Cardiac muscle cell (in vitro differentiated cells and primary cell): Measurements from ENCODE around the gene OSBP2. TPM values are rescaled to one million over a fixed set of nuclear protein-coding genes. Genes with fewer than 3 reads are reported as not detected.

ENCODE experiments used
- DNase-seq, 2 donors: peaks; one replicate each; pipeline versions ENCODE4 v3.0.0 to v3.0.0-alpha.2; 2010 to 2017; ENCODE audit warnings: low read depth in 1 of 2, low spot score in 1 of 2
- H3K27ac ChIP-seq: fragments of 200-600 bp; sonication (generic); 2 replicates; pipeline ENCODE4 v1.5.1; 2016
- H3K27me3 ChIP-seq: fragments of 200-600 bp; sonication (generic); 2 replicates; pipeline ENCODE4 v1.6.0; 2016; ENCODE audit warnings: control low read depth
- H3K36me3 ChIP-seq: fragments of 200-600 bp; sonication (generic); 2 replicates; pipeline ENCODE4 v1.5.1; 2016; ENCODE audit warnings: control low read depth
- H3K4me1 ChIP-seq: fragments of 200-600 bp; sonication (generic); 2 replicates; pipeline ENCODE4 v1.8.1; 2017; ENCODE audit warnings: low read depth, mild to moderate bottlenecking, mixed run types
- H3K4me3 ChIP-seq: fragments of 200-600 bp; sonication (generic); 2 replicates; pipeline ENCODE4 v1.5.1; 2016; ENCODE audit warnings: mild to moderate bottlenecking
- H3K9me3 ChIP-seq: fragments of 200-600 bp; sonication (generic); 2 replicates; pipeline ENCODE4 v1.5.1; 2017; ENCODE audit warnings: low read depth, mild to moderate bottlenecking, control low read depth
- CTCF ChIP-seq: IDR thresholded peaks from 2 replicates; pipeline ENCODE4 v1.5.1; 2012; ENCODE audit warnings: low read depth, mild to moderate bottlenecking, low read length
- polyA plus RNA-seq: library from polyadenylated mRNA; unstranded; fragments of >200 nt; fragmentation: Nextera tagmentation; extraction: Ambion mirVana; gene quantifications from 2 replicates; pipeline ENCODE4 v1.2.1, GENCODE V29; 2016
- total RNA-seq: library from RNA; depleted of rRNA; stranded (reverse); fragments of >200 nt; gene quantifications from 2 replicates; pipeline ENCODE4 v1.2.3, GENCODE V29; 2016

OSBP2 gene
- total and polyA plus RNA-seq, 2 experiments from 2014 or later = 19.4 to 32.5 TPM

- no peak overlapping the region for H3K27ac ChIP-seq
- peaks cover 76% of the 10 kb centered on the region for H3K36me3 ChIP-seq
Measured at GRCh38 chr22:30932661-30933060, 238.0 kb downstream of the OSBP2 start.

GRCh38 chr22:30933457-30933856, 238.8 kb downstream of the OSBP2 start:
- Histone ChIP-seq H3K4me1 (no peaks in the 10 kb centered on the region), H3K4me3 (no peak overlapping the region), H3K36me3 (peaks cover 76% of the 10 kb centered on the region), H3K27ac (no peak overlapping the region), H3K27me3 (no peaks in the 10 kb centered on the region), H3K9me3 (no peaks in the 10 kb centered on the region)
- TF ChIP-seq CTCF = no peak
- DNase-seq = no peak

More at GRCh38 chr22:30932661-30933060, 238.0 kb downstream of the OSBP2 start:
- H3K9me3 ChIP-seq = no peaks in the 10 kb centered on the region
- H3K4me1 ChIP-seq = no peaks in the 10 kb centered on the region
- DNase-seq = no peak
- no peak overlapping the region for H3K4me3 ChIP-seq
- no peak for TF ChIP-seq CTCF
- H3K27me3 ChIP-seq = no peaks in the 10 kb centered on the region

GRCh38 chr22:30934053-30934452, 239.4 kb downstream of the OSBP2 start:
- Histone ChIP-seq H3K36me3 (peaks cover 75% of the 10 kb centered on the region), H3K27me3 (no peaks in the 10 kb centered on the region), H3K4me1 (no peaks in the 10 kb centered on the region), H3K9me3 (no peaks in the 10 kb centered on the region), H3K4me3 (no peak overlapping the region), H3K27ac (no peak overlapping the region)
- no peak for TF ChIP-seq CTCF
- no peak for DNase-seq

GRCh38 chr22:30940685-30941362, 246.2 kb downstream of the OSBP2 start:
- Histone ChIP-seq H3K36me3 (peaks cover 91% of the 10 kb centered on the region), H3K4me1 (peaks cover 4% of the 10 kb centered on the region), H3K27me3 (no peaks in the 10 kb centered on the region), H3K9me3 (no peaks in the 10 kb centered on the region), H3K4me3 (no peak overlapping the region), H3K27ac (no peak overlapping the region)
- no peak for DNase-seq
- TF ChIP-seq CTCF = no peak

- Histone ChIP-seq H3K27ac (no peak overlapping the region), H3K36me3 (peaks cover 91% of the 10 kb centered on the region), H3K4me3 (no peak overlapping the region), H3K4me1 (peaks cover 8% of the 10 kb centered on the region), H3K27me3 (no peaks in the 10 kb centered on the region), H3K9me3 (no peaks in the 10 kb centered on the region)
- no peak for DNase-seq
- TF ChIP-seq CTCF = no peak
Measured at GRCh38 chr22:30941363-30941740, 246.7 kb downstream of the OSBP2 start.
